ENCODE data around the gene ALKBH3. TPM values are rescaled to one million over a fixed set of nuclear protein-coding genes. Genes with fewer than 3 reads are reported as not detected.

ALKBH3 gene
- total RNA-seq, 4 donors from 2014 or later, result 17.4 to 38.2 (median 24.6) TPM

DNA sequence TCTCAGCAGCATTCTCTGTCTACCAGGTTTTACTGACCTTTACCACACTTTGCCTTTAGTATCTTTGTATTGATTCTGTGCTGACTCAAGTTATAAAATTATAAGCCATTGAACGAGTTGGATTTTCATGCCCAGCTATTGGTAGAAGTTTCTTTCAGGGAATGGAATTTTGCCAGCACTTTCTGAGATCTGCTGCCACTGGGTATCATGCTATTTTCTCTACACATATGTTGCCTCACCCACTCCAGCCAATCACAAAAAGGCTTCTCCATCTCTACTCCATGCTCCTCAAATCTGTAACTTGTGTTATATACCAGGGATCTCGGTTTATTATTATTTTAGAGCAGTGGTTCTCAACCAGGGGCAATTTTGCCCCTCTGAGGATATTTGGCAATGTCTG is 87.0 kb downstream of the ALKBH3 start:
- no peak overlapping the region for H3K4me3 ChIP-seq
- DNase-seq (ENCODE audit: extremely low spot score), result no peak
- no peaks in the 10 kb centered on the region for H3K36me3 ChIP-seq
- H3K27me3 ChIP-seq, result no peaks in the 10 kb centered on the region
- no peak overlapping the region for H3K27ac ChIP-seq (replicated peaks in 1 of 4)
- peaks cover 2 to 10% (median 5%) of the 10 kb centered on the region in 4 donors for H3K4me1 ChIP-seq
- 90% methylated on average over 2 of the region's 2 CpGs for WGBS
- no peaks in the 10 kb centered on the region for H3K9me3 ChIP-seq
- TF ChIP-seq POLR2AphosphoS5 (IDR thresholded peaks at IDR 0.05), result no peak
- TF ChIP-seq, protein P1, sequence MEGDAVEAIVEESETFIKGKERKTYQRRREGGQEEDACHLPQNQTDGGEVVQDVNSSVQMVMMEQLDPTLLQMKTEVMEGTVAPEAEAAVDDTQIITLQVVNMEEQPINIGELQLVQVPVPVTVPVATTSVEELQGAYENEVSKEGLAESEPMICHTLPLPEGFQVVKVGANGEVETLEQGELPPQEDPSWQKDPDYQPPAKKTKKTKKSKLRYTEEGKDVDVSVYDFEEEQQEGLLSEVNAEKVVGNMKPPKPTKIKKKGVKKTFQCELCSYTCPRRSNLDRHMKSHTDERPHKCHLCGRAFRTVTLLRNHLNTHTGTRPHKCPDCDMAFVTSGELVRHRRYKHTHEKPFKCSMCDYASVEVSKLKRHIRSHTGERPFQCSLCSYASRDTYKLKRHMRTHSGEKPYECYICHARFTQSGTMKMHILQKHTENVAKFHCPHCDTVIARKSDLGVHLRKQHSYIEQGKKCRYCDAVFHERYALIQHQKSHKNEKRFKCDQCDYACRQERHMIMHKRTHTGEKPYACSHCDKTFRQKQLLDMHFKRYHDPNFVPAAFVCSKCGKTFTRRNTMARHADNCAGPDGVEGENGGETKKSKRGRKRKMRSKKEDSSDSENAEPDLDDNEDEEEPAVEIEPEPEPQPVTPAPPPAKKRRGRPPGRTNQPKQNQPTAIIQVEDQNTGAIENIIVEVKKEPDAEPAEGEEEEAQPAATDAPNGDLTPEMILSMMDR (IDR thresholded peaks at IDR 0.05), result no peak
- no peak for TF ChIP-seq EP300 (IDR thresholded peaks at IDR 0.05)
- no peak for TF ChIP-seq POLR2A (IDR thresholded peaks at IDR 0.05; ENCODE audit: low read depth)
- intact Hi-C loops (cut with DNase I), result no loop called here

DNA sequence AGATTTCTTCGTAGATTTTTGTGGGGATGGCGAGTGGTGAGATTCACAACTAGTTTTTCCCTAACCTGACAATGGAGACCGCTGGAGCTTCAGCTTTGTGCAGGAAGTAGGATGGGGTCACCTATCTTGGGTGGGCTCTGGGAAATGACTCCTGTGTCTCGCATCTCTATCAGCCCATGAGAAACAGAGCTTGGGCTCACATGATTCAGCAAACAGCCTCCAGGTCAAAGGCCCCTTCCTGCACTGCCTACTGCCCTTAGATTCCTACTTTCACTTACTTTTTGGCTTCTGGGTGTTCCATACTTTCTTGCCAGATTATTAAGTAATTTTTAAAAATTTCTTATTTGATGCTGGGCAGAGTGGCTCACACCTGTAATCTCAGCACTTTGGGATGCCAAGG is 88.1 kb downstream of the ALKBH3 start:
- intact Hi-C loops (cut with DNase I), result no loop called here

DNA sequence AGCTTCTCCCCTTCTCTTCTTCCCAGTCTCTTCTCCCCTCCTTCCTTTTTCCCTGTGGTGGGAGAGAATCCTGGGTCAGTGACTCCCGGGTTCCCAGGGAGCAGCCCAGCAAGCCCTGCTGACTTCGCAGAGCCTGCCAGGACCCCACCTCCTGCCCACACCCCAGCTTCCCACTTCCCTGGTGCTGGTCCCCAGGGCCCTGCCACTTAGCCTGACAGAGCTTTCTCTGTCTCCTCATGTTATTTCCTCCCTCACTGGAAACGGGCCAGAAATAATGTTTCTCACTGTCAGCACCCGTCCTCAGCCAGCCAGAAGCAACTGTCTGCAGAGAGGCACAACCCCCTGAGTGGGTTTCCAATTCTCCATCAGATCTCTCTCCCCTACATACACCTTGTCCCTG is 88.9 kb downstream of the ALKBH3 start:
- peaks cover 0 to 10% (median 2%) of the 10 kb centered on the region in 4 donors for H3K4me1 ChIP-seq
- intact Hi-C loops (cut with DNase I), result no loop called here
- no peak for DNase-seq (ENCODE audit: extremely low spot score)
- no peaks in the 10 kb centered on the region for H3K27me3 ChIP-seq
- no peaks in the 10 kb centered on the region for H3K36me3 ChIP-seq
- WGBS, result 16% methylated on average over 4 of the region's 4 CpGs
- no peak overlapping the region for H3K4me3 ChIP-seq
- peaks cover 0 to 4% (median under 1%) of the 10 kb centered on the region in 4 donors for H3K9me3 ChIP-seq
- no peak overlapping the region for H3K27ac ChIP-seq (replicated peaks in 1 of 4)
- TF ChIP-seq POLR2A (IDR thresholded peaks at IDR 0.05; ENCODE audit: low read depth) (no peak), EP300 (IDR thresholded peaks at IDR 0.05) (no peak), POLR2AphosphoS5 (IDR thresholded peaks at IDR 0.05) (no peak)
- TF ChIP-seq, protein P1 (IDR thresholded peaks at IDR 0.05), result no peak

More for the DNA sequence above, 88.1 kb downstream of the ALKBH3 start:
- DNase-seq (ENCODE audit: extremely low spot score), result no peak
- 85% methylated on average over 4 of the region's 4 CpGs for WGBS
- H3K27ac ChIP-seq (replicated peaks in 1 of 4), result no peak overlapping the region
- H3K4me1 ChIP-seq, result peaks cover 0 to 10% (median 2%) of the 10 kb centered on the region in 4 donors
- TF ChIP-seq POLR2AphosphoS5 (IDR thresholded peaks at IDR 0.05) (no peak), POLR2A (IDR thresholded peaks at IDR 0.05; ENCODE audit: low read depth) (no peak), EP300 (IDR thresholded peaks at IDR 0.05) (no peak)
- TF ChIP-seq, protein P1 (IDR thresholded peaks at IDR 0.05), result no peak
- H3K27me3 ChIP-seq, result no peaks in the 10 kb centered on the region
- H3K4me3 ChIP-seq, result no peak overlapping the region
- no peaks in the 10 kb centered on the region for H3K36me3 ChIP-seq
- H3K9me3 ChIP-seq, result no peaks in the 10 kb centered on the region

Other genes starting within 250 kb of the ALKBH3 start
- gene HSD17B12, start 200.1 kb upstream of the ALKBH3 start, total RNA-seq, result 10 to 100 TPM; 38.8 to 52.7 (median 41.8) TPM
- 100 to 1,000 TPM in 1 of 4 donors, 10 to 100 TPM in 3; 23.3 to 645 (median 96.5) TPM for gene C11orf96, start 61.8 kb downstream of the ALKBH3 start, total RNA-seq
- gene ACCSL, start 167.2 kb downstream of the ALKBH3 start, total RNA-seq, result not detected
- gene ACCS, start 185.4 kb downstream of the ALKBH3 start, total RNA-seq, result 10 to 100 TPM in 2 of 4 donors, 1 to 10 TPM in 2; 8.0 to 19.1 (median 13.5) TPM
- 10 to 100 TPM; 47.8 to 80.4 (median 68.0) TPM for gene EXT2, start 214.8 kb downstream of the ALKBH3 start, total RNA-seq

Measured in esophagus muscularis mucosa (tissue), 4 donors.